ENCODE results near the gene CFAP100. TPM values are rescaled to one million over a fixed set of nuclear protein-coding genes. Genes with fewer than 3 reads are reported as not detected.

CFAP100 gene
- total RNA-seq, 4 donors from 2014 or later: not detected

DNA sequence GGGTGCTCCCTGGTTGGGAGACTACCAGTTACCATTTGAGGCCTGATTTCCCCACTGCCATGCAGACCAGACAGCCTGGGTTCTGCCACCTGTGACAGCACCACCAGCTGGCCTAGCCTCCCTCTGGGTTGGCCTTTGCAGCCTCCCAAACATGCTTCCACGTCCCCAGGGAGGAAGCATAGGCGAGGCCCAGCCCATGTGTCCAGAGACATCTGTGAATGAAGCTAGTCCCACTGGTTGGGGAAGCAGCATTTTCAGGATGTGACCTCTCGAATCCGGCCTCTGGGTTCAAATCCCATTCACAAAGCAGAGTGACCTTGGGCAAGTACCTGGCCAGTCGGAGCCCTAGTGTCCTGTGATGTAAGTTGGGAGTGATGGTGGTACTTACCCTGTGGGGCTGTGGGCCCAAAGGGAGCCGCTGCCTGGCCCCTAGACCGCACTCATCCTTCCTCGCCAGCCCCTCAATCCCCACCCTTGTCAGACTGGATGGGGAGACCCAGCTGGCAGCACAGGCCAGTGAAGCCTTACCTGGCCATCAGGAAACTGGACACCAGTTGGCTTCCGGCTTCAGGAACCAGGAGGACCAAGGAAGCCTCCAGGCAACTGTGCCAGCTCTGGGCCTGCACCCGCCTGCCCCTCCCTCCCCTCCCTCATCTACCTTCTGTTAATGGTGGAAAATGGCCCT is 43.5 kb upstream of the CFAP100 start:
- Histone ChIP-seq H3K27ac (no peak overlapping the region), H3K4me1 (peaks cover 0 to 6% (median 0%) of the 10 kb centered on the region in 4 donors), H3K4me3 (no peak overlapping the region), H3K9me3 (no peaks in the 10 kb centered on the region), H3K36me3 (peaks cover 0 to 15% (median 0%) of the 10 kb centered on the region in 3 donors), H3K27me3 (no peaks in the 10 kb centered on the region)
- no peak for TF ChIP-seq POLR2A (IDR thresholded peaks at IDR 0.05)
- TF ChIP-seq, protein P1, sequence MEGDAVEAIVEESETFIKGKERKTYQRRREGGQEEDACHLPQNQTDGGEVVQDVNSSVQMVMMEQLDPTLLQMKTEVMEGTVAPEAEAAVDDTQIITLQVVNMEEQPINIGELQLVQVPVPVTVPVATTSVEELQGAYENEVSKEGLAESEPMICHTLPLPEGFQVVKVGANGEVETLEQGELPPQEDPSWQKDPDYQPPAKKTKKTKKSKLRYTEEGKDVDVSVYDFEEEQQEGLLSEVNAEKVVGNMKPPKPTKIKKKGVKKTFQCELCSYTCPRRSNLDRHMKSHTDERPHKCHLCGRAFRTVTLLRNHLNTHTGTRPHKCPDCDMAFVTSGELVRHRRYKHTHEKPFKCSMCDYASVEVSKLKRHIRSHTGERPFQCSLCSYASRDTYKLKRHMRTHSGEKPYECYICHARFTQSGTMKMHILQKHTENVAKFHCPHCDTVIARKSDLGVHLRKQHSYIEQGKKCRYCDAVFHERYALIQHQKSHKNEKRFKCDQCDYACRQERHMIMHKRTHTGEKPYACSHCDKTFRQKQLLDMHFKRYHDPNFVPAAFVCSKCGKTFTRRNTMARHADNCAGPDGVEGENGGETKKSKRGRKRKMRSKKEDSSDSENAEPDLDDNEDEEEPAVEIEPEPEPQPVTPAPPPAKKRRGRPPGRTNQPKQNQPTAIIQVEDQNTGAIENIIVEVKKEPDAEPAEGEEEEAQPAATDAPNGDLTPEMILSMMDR (IDR thresholded peaks at IDR 0.05): no peak
- DNase-seq: peak in 2 of 3 donors; percentile 34 to 37

DNA sequence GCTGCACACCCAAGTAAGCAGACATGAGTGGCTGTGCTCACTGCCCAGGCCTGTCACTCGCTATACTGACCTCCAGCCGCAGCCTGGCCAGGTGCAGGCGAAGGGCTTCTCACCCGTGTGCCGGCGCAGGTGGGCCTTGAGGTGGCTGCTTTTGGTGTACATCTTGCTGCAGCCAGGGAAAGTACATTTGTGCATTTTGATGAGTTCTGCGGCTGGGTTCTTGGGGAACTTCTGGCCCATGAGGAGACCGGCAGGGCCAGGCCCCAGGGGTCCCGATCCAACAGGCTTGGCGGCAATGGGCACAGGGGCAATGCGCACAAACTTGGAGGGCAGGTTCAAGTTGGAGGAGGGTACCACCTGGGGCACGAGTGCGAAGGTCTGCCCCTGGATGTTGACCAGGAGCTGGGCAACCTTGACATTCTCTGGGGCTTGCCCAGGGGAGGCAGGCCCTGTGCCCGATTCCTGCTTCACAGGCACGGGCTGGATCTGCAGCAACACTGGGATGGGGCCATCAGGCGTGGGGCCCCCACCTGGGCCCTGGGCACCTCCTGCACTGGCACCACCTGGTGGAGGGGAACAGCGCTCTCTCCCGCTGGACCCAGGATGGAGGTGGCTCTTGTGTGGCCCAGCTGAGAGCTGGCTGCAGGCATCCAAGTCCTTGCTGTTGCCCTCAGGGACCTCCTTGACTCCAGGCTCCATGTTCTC is 42.8 kb upstream of the CFAP100 start:
- no peaks in the 10 kb centered on the region for H3K9me3 ChIP-seq
- peak in 2 of 3 donors; percentile 35 to 40 for DNase-seq
- H3K36me3 ChIP-seq: peaks cover 0 to 15% (median 0%) of the 10 kb centered on the region in 3 donors
- H3K27me3 ChIP-seq: peaks cover 0 to 3% of the 10 kb centered on the region in 2 donors
- H3K27ac ChIP-seq: no peak overlapping the region
- TF ChIP-seq POLR2A (IDR thresholded peaks at IDR 0.05): no peak
- TF ChIP-seq, protein P1 (IDR thresholded peaks at IDR 0.05): no peak
- peaks cover 0 to 12% (median 3%) of the 10 kb centered on the region in 4 donors for H3K4me1 ChIP-seq
- H3K4me3 ChIP-seq: no peak overlapping the region

DNA sequence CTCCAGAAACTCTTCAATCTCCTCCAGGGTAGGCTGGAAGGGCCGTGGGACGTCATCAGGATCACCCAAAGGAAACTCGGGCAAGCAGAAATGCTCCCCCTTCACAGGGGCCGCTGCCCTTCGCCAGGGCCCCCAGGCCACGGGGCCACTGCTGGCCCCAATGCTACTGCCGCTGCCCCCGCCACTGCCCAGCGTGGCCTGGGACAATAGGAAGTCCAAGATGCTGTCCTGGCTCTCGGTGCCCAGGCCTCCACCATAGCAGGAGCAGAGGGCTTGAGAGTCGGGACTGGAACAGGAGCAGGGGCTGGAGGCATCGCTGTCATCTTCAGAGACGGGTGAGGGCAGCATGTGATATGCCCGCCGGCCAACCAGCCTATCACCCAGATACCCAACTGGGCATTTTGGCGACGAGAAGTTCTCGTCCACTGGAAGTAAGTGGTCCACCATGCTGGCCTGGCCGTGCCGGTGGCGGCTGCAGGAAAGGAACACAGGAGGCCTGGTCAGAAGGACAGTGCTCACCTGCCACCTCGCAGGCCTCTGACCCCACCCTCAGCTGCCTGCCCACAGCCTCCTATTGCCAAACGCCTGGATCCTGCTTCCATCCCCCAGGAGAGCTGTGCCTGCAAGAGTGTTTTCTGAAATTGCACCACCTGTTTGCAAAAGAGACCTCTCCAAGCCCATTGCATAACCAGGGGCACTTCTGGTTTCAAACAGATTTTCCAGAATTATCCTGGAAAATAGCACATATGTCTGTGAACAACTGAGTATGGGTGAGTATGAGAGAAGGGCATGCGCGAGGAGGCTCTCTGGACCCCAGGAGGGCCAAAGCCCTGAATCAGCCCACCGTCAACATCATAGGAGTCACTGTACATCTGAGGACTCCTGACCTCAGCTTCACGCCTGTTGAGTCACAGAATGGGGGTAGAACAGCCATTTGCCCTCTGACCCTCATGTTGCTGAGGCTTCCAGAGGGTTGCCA is 41.9 kb upstream of the CFAP100 start:
- Histone ChIP-seq H3K27ac (no peak overlapping the region), H3K9me3 (no peaks in the 10 kb centered on the region), H3K4me1 (peaks cover 0 to 15% (median 4%) of the 10 kb centered on the region in 4 donors), H3K4me3 (no peak overlapping the region), H3K27me3 (peaks cover 0 to 4% of the 10 kb centered on the region in 2 donors), H3K36me3 (peaks cover 0 to 15% (median 0%) of the 10 kb centered on the region in 3 donors)
- TF ChIP-seq POLR2A (IDR thresholded peaks at IDR 0.05): no peak
- TF ChIP-seq, protein P1 (IDR thresholded peaks at IDR 0.05): no peak
- peak in 2 of 3 donors; percentile 42 to 45 for DNase-seq

DNA sequence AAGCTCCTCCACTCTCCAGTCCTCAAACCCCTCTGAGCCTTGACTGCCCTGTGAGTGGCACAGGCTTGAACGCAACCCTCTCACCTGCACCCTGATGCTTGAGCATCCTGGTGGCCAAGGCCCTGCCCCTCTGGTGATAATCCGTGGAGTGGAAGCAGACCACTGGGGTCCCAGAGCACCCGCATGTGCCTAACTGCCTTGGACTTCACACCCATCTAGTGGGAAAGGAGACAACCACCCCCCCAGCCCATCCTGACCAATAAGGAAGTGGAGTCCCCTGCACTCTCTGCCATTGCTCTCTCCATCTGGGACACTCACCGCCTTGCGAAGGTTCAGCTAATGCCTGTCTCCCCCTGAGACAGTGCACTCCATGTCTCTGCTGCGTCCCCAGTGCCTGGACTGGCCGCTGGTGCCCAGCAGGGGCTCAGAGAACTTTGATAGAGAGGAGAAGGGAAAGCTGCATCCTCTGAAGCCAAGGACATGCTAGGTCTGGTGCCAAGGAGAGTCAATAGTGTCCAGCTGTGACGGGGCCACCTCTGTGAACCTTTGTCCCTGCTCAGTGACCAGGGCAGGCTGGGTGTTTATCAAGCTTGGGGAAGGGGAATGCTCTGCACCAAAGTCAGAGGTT is 40.9 kb upstream of the CFAP100 start:
- Histone ChIP-seq H3K27ac (no peak overlapping the region), H3K36me3 (peaks cover 0 to 15% (median 0%) of the 10 kb centered on the region in 3 donors), H3K27me3 (peaks cover 0 to 4% of the 10 kb centered on the region in 2 donors), H3K4me1 (peaks cover 0 to 20% (median 4%) of the 10 kb centered on the region in 4 donors), H3K9me3 (no peaks in the 10 kb centered on the region), H3K4me3 (no peak overlapping the region)
- TF ChIP-seq, protein P1 (IDR thresholded peaks at IDR 0.05): no peak
- no peak for TF ChIP-seq POLR2A (IDR thresholded peaks at IDR 0.05)
- peak in 2 of 3 donors; percentile 39 to 40 for DNase-seq
